ENCODE measurements around the gene ZNF469. TPM values are rescaled to one million over a fixed set of nuclear protein-coding genes. Genes with fewer than 3 reads are reported as not detected.

ZNF469 gene
- total RNA-seq, 1 donor from 2014 or later: 4.2 TPM

DNA sequence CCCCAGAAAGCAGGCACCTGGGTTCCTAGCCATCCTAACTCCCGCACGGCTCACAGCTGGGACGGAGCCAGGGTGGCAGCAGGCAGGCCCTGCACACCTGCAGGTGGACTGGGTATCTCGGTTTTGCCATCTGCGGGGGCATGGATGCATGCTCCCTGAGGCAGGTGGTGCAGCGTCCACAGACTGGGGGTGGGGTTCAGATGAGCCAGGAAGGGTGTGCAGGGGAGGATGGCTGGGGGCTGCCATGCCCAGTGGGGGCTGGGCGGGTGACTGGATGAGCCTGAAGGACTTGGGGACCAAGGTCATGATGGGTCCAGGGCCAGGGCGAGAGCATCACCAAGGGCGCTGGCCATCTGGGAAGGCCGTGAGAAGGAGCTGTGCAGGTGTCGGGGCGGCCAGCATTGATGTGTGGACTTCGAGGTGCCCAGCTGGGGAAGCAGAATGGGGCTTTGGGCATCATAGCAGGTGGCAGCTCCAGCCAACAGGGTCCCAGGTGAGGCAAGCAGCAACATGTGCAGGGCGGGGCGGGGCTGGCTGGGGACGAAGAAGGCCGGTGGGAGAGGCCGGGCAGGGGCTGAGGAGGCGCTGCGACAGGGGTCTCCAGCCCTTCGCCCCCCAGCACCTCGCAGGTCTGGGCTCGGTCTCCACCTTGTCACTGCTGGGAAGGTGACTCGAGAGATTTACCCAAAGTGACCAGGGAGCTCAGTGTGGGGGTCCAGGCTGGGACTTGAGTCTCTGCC is 41.0 kb upstream of the ZNF469 start:
- no peaks in the 10 kb centered on the region for H3K36me3 Mint-ChIP-seq (ENCODE audit: low read depth)
- intact Hi-C loops (cut with micrococcal nuclease): no loop called here
- DNase-seq (no peak), ATAC-seq (ENCODE audit: low read depth) (no peak)
- H3K4me3 Mint-ChIP-seq: no peak overlapping the region
- H3K27ac Mint-ChIP-seq: no peak overlapping the region
- CTCF ChIA-PET: no interaction called here
- H3K4me1 Mint-ChIP-seq: no peaks in the 10 kb centered on the region
- POLR2A ChIA-PET: no interaction called here
- H3K9me3 Mint-ChIP-seq: peaks cover 7% of the 10 kb centered on the region
- TF ChIP-seq, protein P1, sequence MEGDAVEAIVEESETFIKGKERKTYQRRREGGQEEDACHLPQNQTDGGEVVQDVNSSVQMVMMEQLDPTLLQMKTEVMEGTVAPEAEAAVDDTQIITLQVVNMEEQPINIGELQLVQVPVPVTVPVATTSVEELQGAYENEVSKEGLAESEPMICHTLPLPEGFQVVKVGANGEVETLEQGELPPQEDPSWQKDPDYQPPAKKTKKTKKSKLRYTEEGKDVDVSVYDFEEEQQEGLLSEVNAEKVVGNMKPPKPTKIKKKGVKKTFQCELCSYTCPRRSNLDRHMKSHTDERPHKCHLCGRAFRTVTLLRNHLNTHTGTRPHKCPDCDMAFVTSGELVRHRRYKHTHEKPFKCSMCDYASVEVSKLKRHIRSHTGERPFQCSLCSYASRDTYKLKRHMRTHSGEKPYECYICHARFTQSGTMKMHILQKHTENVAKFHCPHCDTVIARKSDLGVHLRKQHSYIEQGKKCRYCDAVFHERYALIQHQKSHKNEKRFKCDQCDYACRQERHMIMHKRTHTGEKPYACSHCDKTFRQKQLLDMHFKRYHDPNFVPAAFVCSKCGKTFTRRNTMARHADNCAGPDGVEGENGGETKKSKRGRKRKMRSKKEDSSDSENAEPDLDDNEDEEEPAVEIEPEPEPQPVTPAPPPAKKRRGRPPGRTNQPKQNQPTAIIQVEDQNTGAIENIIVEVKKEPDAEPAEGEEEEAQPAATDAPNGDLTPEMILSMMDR (IDR thresholded peaks at IDR 0.05): no peak
- peaks cover 8% of the 10 kb centered on the region for H3K27me3 Mint-ChIP-seq

DNA sequence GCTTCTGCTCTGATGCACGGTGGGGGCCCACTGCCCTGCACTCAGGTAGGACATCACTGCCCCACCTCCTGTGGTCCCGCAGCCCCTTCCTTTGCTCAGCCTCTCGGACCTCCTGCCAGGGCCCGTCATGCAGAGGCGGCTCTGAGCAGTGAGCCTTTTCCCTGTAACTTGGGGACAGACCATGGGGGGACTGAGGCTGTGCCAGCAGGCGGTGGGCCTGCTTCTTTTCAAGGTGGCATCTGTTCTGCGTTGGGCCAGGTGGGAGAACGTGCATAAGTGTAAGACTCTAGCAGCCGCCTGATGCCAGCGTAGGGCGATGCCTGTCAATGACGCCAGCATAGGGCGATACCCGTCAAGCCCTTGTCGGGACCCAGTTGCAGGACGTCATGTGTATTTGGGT is 40.3 kb upstream of the ZNF469 start:
- no peak for DNase-seq
- H3K27me3 Mint-ChIP-seq: peaks cover 8% of the 10 kb centered on the region
- H3K36me3 Mint-ChIP-seq (ENCODE audit: low read depth): no peaks in the 10 kb centered on the region
- CTCF ChIA-PET: no interaction called here
- H3K4me1 Mint-ChIP-seq: peaks cover 1% of the 10 kb centered on the region
- ATAC-seq (ENCODE audit: low read depth): no peak
- H3K4me3 Mint-ChIP-seq: no peak overlapping the region
- intact Hi-C loops (cut with micrococcal nuclease): no loop called here
- peaks cover 7% of the 10 kb centered on the region for H3K9me3 Mint-ChIP-seq
- TF ChIP-seq, protein P1 (IDR thresholded peaks at IDR 0.05): no peak
- no peak overlapping the region for H3K27ac Mint-ChIP-seq
- POLR2A ChIA-PET: no interaction called here

DNA sequence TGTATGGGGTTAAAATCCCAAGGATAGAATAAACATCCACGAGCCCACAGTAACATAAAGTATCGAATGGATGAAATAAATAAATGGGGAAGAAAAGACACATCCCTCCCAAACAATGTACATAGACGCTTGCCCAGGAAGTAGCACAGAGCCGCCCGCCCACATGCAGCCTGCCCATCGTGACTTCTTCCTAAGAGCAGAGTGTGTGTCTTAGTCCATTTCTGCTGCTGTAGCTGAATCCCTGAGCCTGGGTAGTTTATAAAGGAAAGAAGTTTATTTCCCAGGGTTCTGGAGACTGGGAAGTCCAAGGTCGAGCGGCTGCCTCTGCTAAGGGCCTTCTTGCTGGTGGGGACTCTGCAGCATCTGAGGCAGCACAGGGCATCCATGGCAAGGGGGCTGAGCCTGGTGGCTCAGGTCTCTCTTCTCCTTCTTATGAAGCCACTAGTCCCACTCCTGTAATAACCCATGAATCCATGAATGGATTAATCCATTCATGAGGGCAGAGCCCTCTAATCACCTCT is 39.4 kb upstream of the ZNF469 start:
- ATAC-seq (ENCODE audit: low read depth) (no peak), DNase-seq (no peak)
- CTCF ChIA-PET: no interaction called here
- POLR2A ChIA-PET: no interaction called here
- Mint-ChIP-seq H3K9me3 (peaks cover 7% of the 10 kb centered on the region), H3K36me3 (ENCODE audit: low read depth) (no peaks in the 10 kb centered on the region), H3K4me1 (peaks cover 9% of the 10 kb centered on the region), H3K4me3 (no peak overlapping the region), H3K27ac (no peak overlapping the region), H3K27me3 (peaks cover 8% of the 10 kb centered on the region)
- intact Hi-C loops (cut with micrococcal nuclease): no loop called here
- TF ChIP-seq, protein P1 (IDR thresholded peaks at IDR 0.05): no peak

DNA sequence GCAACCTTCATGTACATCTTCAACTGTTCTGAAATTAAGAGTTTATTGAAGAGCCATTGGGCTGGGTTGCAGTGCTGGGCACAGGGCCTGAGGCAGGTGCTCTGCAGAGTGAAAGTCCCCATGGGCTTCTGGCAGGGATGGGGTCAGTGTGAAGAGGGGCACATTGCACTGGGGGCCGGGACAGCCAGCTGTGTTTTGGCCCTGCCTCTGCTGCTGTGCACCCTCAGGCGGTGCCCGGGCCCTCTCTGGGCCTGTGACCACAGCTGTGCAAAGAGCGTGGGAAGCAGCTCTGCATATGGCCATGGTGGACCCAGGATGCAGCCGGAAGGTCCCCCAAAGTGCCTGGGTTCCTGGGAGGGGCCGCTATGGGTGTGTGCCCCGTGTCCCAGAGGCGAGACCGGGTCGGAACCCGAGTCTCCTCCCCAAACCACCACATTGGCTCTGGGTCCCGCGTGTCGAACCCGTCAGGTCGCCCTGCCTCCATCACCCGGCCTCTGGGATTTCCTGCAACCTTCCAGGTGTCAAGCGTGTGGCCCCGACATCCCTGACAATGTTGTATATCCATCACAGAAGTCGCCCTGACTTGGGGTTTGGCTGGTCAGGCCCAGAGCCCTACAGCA is 38.2 kb upstream of the ZNF469 start:
- ChIA-PET POLR2A (no interaction called here), CTCF (no interaction called here)
- TF ChIP-seq, protein P1 (IDR thresholded peaks at IDR 0.05): no peak
- H3K4me3 Mint-ChIP-seq: no peak overlapping the region
- no peak for DNase-seq
- intact Hi-C loops (cut with micrococcal nuclease): no loop called here
- H3K36me3 Mint-ChIP-seq (ENCODE audit: low read depth): no peaks in the 10 kb centered on the region
- no peak overlapping the region for H3K27ac Mint-ChIP-seq
- H3K4me1 Mint-ChIP-seq: peaks cover 12% of the 10 kb centered on the region
- ATAC-seq (ENCODE audit: low read depth): no peak
- peaks cover 6% of the 10 kb centered on the region for H3K27me3 Mint-ChIP-seq
- H3K9me3 Mint-ChIP-seq: peaks cover 7% of the 10 kb centered on the region

DNA sequence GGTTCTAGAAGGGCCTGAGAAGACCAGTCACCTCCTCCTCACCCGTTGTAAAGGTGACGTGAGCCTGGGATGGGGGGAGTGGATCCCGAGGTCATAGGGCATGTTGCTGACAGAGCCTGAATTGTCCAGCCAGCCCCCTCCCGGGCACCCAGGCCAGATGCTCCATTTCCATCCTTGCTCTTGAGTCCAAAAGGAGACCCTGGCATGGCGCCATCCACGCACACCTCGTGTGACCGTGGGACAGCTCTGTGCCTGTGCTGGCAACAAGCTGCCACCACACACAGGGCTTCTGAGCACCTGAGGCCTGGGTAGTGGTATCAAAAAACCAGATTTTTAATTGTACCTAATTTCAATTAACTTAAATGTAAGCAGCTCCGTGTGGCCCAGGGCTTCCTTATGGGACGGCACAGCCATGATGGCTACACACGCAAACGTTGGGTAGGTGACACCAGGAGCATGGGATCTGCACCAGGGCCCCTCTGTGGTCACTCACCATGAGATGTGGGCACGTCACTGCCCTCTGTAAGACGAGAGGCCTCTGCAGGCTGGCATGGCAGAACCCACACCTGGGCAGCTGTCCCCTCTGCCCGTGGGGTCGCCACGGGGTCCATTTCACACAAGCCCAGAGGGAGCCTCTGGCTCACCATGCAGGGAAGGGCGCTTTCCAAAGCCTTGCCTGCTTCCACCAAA is 37.6 kb upstream of the ZNF469 start:
- Mint-ChIP-seq H3K27ac (no peak overlapping the region), H3K36me3 (ENCODE audit: low read depth) (no peaks in the 10 kb centered on the region), H3K4me3 (no peak overlapping the region), H3K9me3 (peaks cover 7% of the 10 kb centered on the region), H3K27me3 (peaks cover 3% of the 10 kb centered on the region), H3K4me1 (peaks cover 13% of the 10 kb centered on the region)
- POLR2A ChIA-PET: no interaction called here
- no peak for DNase-seq
- no peak for ATAC-seq (ENCODE audit: low read depth)
- intact Hi-C loops (cut with micrococcal nuclease): no loop called here
- CTCF ChIA-PET: no interaction called here
- TF ChIP-seq, protein P1 (IDR thresholded peaks at IDR 0.05): no peak

Measured in activated B cell treated with CpG ODN at 0.5 μM for 24 hours (primary cell).